NCI-H1436 (cell line): ENCODE data around the gene BCAS3.
A peak's percentile ranks its signal among the peaks of the same experiment; 100 is the strongest.

ENCODE experiments used
- DNase-seq: peaks from one replicate; lab custom pipeline; 2025; lab: John Stamatoyannopoulos, UW

BCAS3 gene

DNA sequence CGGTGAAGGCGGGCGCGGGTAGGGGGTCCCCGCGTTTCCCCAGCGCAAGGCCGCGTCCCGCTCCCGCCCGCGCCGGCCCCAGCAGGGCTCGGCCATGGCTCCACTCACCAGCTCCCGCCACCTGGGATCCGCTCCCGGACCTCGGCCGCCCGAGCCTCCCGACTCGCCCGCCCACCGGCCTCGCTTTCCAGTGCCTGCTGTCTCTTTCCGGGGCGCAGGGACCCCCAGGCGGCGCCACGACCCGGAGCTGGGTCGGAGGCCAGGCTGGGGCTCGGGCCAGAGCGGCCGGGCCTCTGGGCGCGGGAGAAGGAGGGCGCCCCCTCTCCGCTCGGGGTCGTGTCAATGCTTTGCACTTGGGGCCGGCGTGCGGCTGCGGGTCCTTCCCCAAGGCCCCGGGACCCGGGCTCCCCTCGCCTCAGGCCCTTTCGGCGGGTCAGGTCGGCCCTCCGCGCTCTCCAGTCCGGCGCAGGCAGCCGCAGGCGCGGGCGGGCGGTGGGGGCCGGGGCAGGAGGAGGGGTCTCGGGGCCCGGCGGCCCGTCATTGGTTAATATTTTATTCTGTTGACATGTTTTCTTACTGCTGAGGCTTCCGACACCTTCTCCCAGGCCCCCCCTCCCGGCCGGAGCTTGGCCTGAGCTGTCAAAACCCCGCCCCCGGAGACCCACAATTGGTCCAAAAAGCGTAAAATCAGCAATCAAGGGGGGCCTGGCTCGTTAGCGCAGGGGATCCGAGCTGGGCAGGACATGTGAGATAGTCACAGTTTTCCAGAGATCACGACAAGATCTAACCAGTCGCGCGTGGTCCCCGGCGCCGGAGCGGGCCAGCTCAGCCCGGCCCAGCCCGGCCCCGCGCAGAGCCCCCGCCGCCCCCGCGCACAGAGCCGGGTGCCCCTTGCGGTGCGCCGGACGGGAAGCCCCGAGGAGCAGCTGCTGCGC lies 721.7 kb downstream of the BCAS3 start, which contains the start of gene TBX2:
Gene TBX2, plus strand, starts transcription at position 713 of the 935 bp plus-strand sequence. CDS start 334 bp downstream, outside the sequence.
- DNase-seq: no peak

DNA sequence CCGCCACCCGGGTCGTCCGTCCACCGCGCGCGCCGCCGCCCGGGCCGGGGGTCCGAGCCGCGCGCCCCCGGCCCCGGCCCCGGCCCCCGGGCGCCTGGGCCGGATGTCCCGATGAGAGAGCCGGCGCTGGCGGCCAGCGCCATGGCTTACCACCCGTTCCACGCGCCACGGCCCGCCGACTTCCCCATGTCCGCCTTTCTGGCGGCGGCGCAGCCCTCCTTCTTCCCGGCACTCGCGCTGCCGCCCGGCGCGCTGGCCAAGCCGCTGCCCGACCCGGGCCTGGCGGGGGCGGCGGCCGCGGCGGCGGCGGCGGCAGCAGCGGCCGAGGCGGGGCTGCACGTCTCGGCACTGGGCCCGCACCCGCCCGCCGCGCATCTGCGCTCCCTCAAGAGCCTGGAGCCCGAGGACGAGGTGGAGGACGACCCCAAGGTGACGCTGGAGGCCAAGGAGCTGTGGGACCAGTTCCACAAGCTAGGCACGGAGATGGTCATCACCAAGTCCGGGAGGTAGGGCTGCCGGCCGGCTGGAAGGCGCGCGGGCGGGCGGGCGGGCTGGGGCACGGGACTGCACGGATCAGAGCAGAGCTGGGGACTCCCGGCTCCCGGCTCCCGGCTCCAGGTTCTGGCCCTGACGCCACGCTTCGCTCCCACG lies 722.5 kb downstream of the BCAS3 start:
- DNase-seq: no peak

DNA sequence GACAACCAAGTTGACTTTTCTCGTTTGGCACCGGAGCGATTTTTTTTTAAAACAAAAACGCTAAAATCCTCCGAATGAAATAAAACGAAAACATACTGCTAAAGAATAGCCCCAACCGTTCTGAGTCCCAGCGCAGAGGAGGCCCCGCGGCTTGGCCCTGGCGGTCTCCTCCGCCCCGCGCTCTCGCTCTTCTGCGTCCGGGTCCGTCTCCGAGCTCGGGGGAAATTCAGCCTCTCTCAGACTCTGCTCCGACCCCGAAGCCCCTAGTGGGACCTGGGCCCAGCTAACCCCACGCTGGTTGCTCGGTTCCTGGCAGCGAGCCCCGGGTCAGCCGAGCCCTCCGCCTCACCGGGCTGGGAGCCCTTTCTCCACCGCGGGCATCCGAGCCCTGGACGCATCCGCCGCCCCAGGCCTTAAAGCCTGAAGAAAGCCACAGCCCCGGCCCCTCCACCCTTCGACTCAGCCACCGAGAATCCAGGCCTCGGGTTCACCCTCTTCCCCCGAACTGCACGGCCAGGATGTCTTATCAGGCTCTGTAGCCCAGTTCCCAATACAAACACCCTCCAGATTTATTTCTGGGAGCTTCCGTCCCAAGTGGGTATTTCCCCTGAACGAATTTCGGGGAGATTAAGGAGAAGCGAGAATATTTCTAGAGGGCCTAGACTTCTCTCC lies 723.2 kb downstream of the BCAS3 start:
- no peak for DNase-seq

DNA sequence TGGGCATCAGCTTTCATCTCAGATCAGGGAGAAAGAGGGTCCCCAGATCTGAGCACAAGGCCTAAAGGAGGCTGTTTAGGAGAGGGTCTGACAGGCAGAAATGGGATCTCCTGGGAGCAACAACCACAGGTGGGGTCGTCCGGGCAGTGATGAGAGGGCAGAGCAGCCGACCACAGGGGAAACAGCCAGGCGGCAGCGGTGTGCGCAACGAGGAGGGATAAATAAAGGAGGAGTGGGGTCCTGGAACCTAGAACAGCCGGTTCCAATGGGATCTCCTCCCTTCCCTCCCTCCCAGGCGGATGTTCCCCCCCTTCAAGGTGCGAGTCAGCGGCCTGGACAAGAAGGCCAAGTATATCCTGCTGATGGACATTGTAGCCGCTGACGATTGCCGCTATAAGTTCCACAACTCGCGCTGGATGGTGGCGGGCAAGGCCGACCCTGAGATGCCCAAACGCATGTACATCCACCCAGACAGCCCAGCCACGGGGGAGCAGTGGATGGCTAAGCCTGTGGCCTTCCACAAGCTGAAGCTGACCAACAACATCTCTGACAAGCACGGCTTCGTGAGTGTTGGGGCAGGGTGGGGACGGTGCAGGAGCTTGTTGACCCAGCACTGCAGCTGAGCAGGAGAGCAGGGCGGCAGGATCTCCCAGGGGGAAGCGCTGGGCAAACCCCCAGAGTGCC lies 723.9 kb downstream of the BCAS3 start:
- no peak for DNase-seq

DNA sequence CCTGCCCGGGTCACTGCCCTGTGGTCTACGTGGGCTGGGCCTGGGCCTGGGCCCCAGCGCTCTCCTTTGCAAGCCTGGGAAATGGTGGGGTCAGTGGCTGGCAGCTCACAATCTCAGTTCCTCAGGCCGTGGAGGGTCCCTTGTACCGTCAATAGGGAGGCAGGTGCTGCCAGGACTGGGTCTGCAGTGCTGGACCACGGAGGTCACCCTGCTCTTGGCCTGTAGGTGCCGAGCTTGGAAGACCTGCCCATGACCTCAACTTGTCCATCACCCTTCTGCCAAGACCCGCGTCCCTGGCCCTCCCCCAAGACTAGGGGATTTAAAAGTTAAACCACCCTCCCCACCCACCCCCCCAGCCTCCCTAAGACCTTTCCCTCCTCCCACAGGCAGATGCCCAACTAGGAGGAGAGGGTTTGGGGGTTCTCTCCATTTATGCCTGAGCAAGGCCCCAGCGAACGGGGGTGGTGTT lies 724.5 kb downstream of the BCAS3 start:
- DNase-seq: no peak

DNA sequence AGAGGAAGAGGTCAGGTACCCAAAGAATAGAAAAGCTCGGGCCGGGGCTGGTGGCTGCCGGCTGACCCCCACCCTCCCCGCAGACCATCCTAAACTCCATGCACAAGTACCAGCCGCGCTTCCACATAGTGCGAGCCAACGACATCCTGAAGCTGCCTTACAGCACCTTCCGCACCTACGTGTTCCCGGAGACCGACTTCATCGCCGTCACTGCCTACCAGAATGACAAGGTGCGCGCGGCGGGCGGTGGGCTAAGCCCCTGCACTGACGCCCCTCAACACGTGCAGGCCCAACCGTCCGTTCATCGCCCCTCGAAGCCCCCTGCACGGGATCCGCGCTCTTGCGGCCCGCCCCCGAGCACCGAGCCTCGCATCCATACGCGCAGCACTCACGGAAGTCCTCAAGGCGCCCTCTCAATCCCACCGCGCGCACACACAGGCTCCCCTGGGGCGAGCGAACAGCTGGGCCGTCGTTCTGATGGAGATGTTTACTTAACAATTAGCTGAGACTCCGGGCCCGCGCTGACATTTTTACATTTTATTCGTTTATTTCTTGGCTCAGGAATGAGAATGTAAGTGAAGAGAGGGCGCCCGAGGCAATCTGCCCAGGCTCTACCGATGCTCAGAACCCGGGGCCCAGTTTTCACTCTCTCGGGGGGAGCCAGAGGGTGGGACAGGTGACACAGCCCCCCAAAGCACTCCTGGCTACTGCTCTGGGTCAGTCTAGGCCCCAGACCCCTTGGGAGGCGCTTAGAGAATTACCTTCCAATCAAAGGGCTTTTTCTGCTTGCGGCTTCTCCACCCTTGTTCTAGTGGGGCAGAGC lies 725.5 kb downstream of the BCAS3 start:
- DNase-seq: peak; percentile 91

DNA sequence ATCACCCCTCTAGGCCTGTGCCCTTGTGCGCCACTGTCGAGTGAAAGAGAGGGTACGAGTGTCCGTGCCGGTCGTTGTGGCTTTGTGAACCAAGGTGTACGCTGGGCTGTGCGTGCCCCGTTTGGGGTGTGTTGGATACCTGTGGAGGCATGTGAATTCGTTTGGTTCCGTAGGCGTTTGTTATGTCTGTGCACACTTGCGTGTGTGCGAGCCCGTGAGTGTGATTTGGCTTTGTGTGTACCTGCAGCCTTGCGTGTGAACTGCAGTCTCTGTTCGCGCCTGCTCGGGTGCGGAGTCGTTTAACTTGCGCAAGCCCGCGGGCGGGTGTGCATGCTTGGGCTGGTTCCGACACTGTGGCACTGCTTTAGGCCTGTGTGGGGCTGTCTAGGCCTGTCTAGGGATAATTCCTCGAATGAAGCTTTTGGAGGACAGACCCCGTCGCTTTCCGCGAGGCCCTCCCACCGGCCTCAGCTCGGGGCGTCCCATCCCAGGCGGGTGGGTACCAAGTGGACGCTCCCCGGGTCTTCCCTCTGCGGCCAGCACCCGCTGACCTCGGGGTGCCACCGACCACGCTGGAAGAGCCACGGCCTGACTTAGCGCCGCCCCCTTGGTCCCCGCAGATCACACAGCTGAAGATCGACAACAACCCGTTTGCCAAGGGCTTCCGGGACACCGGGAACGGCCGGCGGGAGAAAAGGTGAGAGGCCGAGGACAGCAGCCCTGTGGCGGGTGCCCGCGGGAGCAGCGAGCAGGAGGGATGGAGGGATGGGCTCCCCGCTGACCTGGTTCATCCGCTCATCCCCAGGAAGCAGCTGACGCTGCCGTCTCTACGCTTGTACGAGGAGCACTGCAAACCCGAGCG lies 726.4 kb downstream of the BCAS3 start:
- peak; percentile 23 for DNase-seq

DNA sequence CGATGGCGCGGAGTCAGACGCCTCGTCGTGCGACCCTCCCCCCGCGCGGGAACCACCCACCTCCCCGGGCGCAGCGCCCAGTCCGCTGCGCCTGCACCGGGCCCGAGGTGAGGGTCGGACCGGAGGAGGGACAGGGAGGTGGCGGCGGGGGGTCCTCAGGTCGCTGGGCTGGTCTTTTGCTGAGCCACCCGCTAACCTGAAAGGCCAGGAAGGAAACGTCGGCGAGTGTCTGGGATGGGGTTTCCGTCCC lies 726.9 kb downstream of the BCAS3 start:
- DNase-seq: no peak

DNA sequence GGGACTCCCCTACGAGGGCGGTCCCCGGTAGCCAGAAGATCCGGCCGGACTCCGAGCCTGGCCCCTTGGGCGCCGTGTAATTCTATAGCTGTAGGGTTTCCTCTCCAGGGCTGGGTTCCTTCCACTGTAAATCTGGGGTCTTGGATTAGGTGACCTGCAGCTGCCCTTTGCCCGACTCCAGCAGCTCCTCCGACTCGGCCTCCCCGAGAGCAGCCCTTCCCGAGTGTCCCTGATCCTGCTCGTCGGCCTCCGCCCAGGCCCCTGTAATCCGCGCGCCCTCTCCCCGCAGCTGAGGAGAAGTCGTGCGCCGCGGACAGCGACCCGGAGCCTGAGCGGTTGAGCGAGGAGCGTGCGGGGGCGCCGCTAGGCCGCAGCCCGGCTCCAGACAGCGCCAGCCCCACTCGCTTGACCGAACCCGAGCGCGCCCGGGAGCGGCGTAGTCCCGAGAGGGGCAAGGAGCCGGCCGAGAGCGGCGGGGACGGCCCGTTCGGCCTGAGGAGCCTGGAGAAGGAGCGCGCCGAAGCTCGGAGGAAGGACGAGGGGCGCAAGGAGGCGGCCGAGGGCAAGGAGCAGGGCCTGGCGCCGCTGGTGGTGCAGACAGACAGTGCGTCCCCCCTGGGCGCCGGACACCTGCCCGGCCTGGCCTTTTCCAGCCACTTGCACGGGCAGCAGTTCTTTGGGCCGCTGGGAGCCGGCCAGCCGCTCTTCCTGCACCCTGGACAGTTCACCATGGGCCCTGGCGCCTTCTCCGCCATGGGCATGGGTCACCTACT lies 727.4 kb downstream of the BCAS3 start:
- no peak for DNase-seq

DNA sequence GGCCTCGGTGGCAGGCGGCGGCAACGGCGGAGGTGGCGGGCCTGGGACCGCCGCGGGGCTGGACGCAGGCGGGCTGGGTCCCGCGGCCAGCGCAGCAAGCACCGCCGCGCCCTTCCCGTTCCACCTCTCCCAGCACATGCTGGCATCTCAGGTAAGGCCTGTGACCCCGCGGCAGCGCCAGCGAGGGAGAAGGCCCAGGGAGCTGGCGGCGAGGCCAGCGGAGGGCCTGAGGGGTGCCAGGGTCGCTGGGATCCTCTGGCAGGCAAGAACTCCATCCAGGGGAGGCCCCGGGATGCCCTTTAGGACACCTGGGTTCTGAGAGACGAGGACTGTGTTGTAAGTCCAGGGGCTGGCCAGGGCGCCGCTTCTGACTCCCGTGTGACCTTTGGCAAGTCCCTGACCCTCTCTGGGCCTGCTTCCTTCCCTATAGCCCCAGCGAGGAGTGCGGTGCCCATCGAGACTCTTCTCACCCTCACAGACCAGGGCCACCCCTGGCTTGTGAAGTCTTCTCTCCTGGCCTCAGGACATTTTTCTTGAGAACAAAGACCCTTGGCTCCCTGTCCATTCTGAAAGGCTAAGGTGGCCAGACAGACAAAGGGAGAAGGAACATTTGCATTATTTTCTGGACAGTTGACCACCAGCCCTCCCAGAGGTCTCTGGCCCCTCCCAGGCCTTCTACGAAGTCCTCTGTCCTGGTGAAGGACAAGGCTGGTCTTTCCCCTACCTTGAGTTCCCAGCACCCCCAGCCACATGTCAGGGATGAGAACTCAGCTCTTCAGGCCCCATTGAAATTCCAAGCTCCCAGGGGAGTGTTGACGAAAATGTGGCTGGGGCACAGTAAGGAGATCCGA lies 728.3 kb downstream of the BCAS3 start:
- DNase-seq: no peak

DNA sequence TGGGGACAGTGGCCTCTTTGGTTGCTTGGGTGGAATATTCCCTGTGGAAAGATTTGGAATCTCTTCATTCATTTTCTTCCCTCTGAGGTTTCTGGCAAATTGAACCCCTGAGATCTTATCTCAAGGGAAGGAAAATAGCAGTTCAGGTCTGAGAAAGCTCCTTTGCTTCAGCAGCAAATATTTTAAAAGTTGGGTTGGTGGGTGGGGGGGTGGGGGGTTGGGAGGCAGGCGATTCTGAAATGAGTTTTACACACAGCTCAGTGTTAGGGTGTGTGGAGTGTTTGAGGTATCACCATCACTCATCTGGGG lies 728.8 kb downstream of the BCAS3 start:
- no peak for DNase-seq

DNA sequence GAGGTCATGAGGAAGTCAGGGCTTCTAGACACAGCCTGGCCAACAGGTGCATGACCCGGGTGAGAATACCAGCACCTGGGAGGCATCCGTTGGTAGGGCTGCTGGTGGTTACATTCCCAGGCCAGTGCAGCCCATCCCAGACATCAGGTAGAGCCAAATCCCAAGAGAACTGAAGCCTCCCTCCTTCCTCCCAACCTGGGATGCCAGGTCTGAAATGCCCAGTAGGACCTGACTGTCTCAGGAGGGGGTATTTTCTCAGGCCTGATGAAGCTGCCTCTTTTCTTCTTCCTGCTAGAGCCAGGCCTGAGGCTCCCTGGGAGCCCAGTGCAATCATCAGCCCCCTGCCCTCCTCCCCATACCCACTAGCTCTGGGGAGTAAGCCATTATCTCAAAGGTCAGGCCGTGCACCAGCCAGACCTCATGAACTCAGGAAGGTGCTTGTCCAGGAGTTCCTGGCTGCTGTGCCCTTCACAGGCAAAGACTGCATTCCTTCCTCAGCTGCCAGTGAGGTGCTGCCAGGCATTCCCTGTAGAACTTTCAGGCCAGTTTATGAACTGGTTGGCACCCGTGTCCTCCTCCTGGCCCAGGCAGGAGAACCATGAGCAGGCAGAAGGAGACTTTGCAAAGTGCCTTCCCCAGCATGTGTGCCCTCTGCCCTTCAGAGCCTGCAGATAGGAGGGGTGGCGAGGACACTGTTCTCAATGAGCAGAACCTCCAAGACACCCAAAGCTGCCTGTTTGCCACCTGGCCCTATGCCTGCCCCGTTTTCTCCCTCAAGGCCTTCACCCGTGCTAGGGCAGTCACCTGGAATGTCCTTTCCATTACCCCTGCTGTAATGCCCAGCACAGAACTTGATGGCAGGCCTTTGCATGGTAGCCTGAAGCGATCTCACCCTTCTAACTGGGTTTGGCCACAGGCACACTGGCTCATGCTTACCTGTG lies 729.6 kb downstream of the BCAS3 start:
- no peak for DNase-seq

DNA sequence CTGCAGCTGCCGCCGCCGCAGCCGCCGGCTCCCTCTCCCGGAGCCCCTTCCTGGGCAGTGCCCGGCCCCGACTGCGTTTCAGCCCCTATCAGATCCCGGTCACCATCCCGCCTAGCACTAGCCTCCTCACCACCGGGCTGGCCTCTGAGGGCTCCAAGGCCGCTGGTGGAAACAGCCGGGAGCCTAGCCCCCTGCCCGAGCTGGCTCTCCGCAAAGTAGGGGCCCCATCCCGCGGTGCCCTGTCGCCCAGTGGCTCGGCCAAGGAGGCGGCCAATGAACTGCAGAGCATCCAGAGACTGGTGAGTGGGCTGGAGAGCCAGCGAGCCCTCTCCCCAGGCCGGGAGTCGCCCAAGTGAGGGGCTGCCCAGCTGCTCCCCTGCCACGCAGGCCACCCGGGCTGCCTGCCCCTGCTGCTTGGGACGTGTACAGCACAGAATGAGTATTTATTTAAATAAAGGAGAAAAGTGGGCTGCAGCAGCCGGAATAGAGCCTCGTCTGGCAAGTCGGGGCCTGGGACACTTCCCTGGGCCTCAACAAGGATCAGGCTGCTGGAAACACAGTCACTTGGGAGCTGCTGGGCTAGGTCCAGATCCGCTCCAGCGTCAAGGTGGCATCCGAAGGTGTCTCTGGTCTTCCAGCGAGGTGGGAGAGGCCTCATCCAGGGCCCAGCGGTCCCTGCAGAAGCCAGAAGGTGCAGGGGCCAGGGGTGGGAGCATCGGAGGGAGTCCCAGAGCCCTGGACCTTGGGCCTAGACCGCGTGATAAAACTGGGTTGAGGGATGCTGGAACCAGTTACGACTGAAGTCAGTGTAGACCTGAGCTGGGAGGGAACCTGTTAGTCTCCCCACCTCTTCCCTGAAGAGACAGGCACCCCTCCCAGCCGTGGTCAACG lies 730.7 kb downstream of the BCAS3 start:
- DNase-seq: no peak

DNA sequence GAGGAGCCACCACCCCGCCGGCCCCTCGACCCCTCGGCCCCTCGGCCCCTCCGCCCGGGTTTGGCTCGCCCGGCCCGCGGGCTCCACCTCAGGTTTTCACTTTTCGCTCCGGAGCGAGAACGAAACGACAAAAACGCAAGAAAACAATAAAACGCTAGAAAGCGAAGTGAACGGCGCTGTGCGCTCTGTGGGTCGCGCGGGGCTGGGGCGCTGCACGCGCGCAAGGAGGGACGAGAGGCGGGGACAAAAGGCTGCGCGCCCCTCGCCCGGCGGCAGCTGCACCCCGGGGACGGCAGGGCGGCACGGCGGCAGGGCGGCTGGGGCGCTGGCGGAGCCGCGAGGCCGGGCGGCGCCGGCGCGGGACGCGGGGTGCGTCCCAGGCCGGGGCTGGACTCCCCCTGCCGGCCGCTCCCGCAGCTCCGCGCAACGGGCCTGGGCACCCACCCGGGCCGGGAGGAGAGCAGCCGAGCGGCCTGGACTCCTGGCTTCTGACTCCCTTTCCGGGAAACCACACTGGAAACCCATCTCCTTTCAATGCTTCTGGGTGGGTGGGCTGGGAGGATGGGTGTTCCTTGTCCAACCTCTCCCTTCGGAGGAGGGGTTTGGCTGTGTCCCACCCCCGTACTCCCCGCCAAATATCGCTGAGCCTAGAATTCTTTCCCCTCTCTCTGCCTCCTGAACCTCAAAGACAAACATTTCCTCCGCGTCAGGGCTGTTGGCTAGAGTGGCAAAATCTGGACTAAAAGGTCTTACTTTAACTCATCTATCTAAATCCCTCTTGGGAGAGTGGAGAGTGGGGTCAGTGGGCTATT lies 731.9 kb downstream of the BCAS3 start:
- DNase-seq: peak; percentile 45

DNA sequence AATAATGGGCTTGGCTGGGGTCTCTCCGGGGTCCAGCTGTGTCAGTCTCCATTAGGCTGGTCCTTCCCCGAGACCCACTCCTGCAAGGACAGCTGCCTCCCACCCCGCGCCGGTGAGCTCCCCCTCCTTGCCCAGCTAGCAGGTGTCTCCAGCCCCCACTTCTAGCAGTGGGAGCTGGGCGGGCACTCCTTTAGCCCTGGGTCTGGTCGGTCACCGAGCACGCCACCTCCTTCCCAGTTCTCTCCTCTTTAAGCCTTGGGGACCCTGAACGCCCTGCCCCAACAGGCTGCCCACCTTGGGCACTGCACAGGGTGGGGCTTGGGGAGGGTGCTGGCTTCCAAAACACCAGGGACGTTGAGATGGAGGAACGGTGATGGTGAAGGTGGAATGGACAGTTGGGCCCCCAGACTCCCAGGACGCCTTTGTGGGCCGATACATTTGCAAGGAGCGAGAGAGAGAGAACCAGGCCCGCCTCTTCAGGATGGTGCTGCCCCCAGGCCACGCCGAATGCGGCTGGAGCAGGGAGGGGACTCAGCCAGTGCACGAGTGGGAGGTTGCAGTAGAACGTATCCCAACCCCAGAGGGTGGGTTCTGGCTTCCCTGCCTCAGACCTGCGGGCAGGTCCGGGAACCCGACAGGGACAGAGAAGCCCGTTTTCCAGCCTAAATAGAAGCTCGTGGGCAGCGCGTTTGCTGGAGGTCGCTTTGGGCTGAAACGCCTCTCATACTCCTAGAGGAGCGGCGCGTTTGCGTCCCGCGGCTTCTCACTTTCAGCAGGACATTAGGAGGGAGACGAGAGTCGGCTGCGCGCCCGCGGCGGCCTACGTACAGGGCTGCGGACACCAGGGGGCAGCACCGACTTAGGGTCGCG lies 732.7 kb downstream of the BCAS3 start:
- DNase-seq: peak; percentile 80
